Measurements from ENCODE around the gene MUC5B.
A peak's percentile ranks its signal among the peaks of the same experiment; 100 is the strongest.

The MUC5B gene

GRCh38 chr11:1304380-1304779 lies 81.5 kb downstream of the MUC5B start:
- no peak for DNase-seq (ENCODE audit: low read depth)
- no peak for TF ChIP-seq CTCF (IDR thresholded peaks at IDR 0.05; ENCODE audit: insufficient read depth, low read depth, low read length, missing control alignments)
- no peak overlapping the region for H3K4me3 ChIP-seq (ENCODE audit: low read depth, low read length)

- no peak for DNase-seq (ENCODE audit: low read depth)
- no peak for TF ChIP-seq CTCF (IDR thresholded peaks at IDR 0.05; ENCODE audit: insufficient read depth, low read depth, low read length, missing control alignments)
- H3K4me3 ChIP-seq (ENCODE audit: low read depth, low read length) = no peak overlapping the region
Observed at GRCh38 chr11:1305063-1305495, 82.2 kb downstream of the MUC5B start.

- H3K4me3 ChIP-seq (ENCODE audit: low read depth, low read length) = no peak overlapping the region
- no peak for TF ChIP-seq CTCF (IDR thresholded peaks at IDR 0.05; ENCODE audit: insufficient read depth, low read depth, low read length, missing control alignments)
- no peak for DNase-seq (ENCODE audit: low read depth)
Observed at GRCh38 chr11:1305501-1306056, 82.7 kb downstream of the MUC5B start.

GRCh38 chr11:1306186-1307162 lies 83.6 kb downstream of the MUC5B start:
- DNase-seq (ENCODE audit: low read depth) = no peak
- H3K4me3 ChIP-seq (ENCODE audit: low read depth, low read length) = no peak overlapping the region
- TF ChIP-seq CTCF (IDR thresholded peaks at IDR 0.05; ENCODE audit: insufficient read depth, low read depth, low read length, missing control alignments) = no peak

GRCh38 chr11:1307163-1307870 lies 84.5 kb downstream of the MUC5B start:
- TF ChIP-seq CTCF (IDR thresholded peaks at IDR 0.05; ENCODE audit: insufficient read depth, low read depth, low read length, missing control alignments) = no peak
- no peak overlapping the region for H3K4me3 ChIP-seq (ENCODE audit: low read depth, low read length)
- no peak for DNase-seq (ENCODE audit: low read depth)

- H3K4me3 ChIP-seq (ENCODE audit: low read depth, low read length) = peak overlapping the region; percentile 82
- no peak for DNase-seq (ENCODE audit: low read depth)
- TF ChIP-seq CTCF (IDR thresholded peaks at IDR 0.05; ENCODE audit: insufficient read depth, low read depth, low read length, missing control alignments) = no peak
Observed at GRCh38 chr11:1307998-1308742, 85.3 kb downstream of the MUC5B start.

Data from GM12865 (cell line).